Urinary bladder (tissue), 4 donors: Measurements from ENCODE around the gene F8. TPM values are rescaled to one million over a fixed set of nuclear protein-coding genes. Genes with fewer than 3 reads are reported as not detected.
A peak's percentile ranks its signal among the peaks of the same experiment; 100 is the strongest.
"Not testable (repeated sequence)": the region's sequence is repeated elsewhere in the genome, so short reads cannot be mapped to it uniquely, and the experiment has no call there.

ENCODE experiments used
- DNase-seq: peaks from one replicate; pipeline ENCODE4 v3.0.0-alpha.2; 2015; ENCODE audit errors: extremely low spot score
- H3K27ac ChIP-seq: one replicate; pipeline ENCODE4 v1.5.1; 2013; ENCODE audit warnings: low read depth, mild to moderate bottlenecking, moderate library complexity
- H3K36me3 ChIP-seq: one replicate; pipeline ENCODE4 v1.6.1; 2013; ENCODE audit warnings: mild to moderate bottlenecking, moderate library complexity; ENCODE audit not compliant: insufficient read depth
- H3K4me1 ChIP-seq: one replicate; pipeline ENCODE4 v1.6.1; 2013; ENCODE audit warnings: mild to moderate bottlenecking, moderate library complexity; ENCODE audit not compliant: insufficient read depth
- H3K4me3 ChIP-seq: one replicate; pipeline ENCODE4 v1.5.1; 2013; ENCODE audit warnings: low read depth, low read length
- WGBS: extraction: QIAGEN DNeasy Blood & Tissue Kit; methylation state at CpG from one replicate; pipeline ENCODE4 v1.1.7; 2013; 5-methylcytosine and 5-hydroxymethylcytosine counted together
- polyA plus RNA-seq: library from polyadenylated mRNA; stranded (reverse); fragments of 200-250 nt; gene quantifications from one replicate; pipeline ENCODE4 v1.2.3, GENCODE V29; 2013
- total RNA-seq: library from RNA; depleted of rRNA; stranded (reverse); fragments of >200 nt; gene quantifications from one replicate; pipeline ENCODE4 v1.2.3, GENCODE V29; 2014
- donor health status: healthy with polysubstance abuse.
- donor health status: healthy.

F8 gene
- total and polyA plus RNA-seq, 2 donors, result 10.1 to 14.7 TPM

GRCh38 chrX:154988719-154989118 lies 33.8 kb downstream of the F8 start:
- no peak overlapping the region for H3K4me3 ChIP-seq
- no peaks in the 10 kb centered on the region for H3K4me1 ChIP-seq
- H3K36me3 ChIP-seq, result no peaks in the 10 kb centered on the region
- WGBS, result 74% methylated on average over 3 of the region's 3 CpGs
- DNase-seq, result no peak
- no peak overlapping the region for H3K27ac ChIP-seq

- DNase-seq, result no peak
- H3K27ac ChIP-seq, result no peak overlapping the region
- WGBS, result 66% methylated on average over 3 of the region's 3 CpGs
- no peak overlapping the region for H3K4me3 ChIP-seq
- H3K36me3 ChIP-seq, result no peaks in the 10 kb centered on the region
- H3K4me1 ChIP-seq, result no peaks in the 10 kb centered on the region
Observed at GRCh38 chrX:154987940-154988339, 34.6 kb downstream of the F8 start.

GRCh38 chrX:154986826-154987575 lies 35.5 kb downstream of the F8 start:
- no peak overlapping the region for H3K27ac ChIP-seq
- no peak overlapping the region for H3K4me3 ChIP-seq
- no peak for DNase-seq
- no peaks in the 10 kb centered on the region for H3K36me3 ChIP-seq
- WGBS, result 46% methylated on average over 3 of the region's 3 CpGs
- no peaks in the 10 kb centered on the region for H3K4me1 ChIP-seq

- Histone ChIP-seq H3K4me1 (no peaks in the 10 kb centered on the region), H3K27ac (no peak overlapping the region), H3K4me3 (no peak overlapping the region), H3K36me3 (no peaks in the 10 kb centered on the region)
- 28% methylated on average over 6 of the region's 6 CpGs for WGBS
- DNase-seq, result no peak
Observed at GRCh38 chrX:154981116-154981411, 41.5 kb downstream of the F8 start.

- Histone ChIP-seq H3K4me1 (no peaks in the 10 kb centered on the region), H3K27ac (no peak overlapping the region), H3K4me3 (no peak overlapping the region), H3K36me3 (no peaks in the 10 kb centered on the region)
- 12% methylated on average over 11 of the region's 11 CpGs for WGBS
- peak; percentile 23 for DNase-seq
Observed at GRCh38 chrX:154980330-154981115, 42.0 kb downstream of the F8 start.

GRCh38 chrX:154979629-154980028 lies 42.9 kb downstream of the F8 start:
- Histone ChIP-seq H3K36me3 (no peaks in the 10 kb centered on the region), H3K4me1 (no peaks in the 10 kb centered on the region), H3K27ac (no peak overlapping the region), H3K4me3 (no peak overlapping the region)
- DNase-seq, result no peak
- WGBS, result 76% methylated on average over 4 of the region's 4 CpGs

- H3K36me3 ChIP-seq, result no peaks in the 10 kb centered on the region
- 78% methylated on average over 2 of the region's 2 CpGs for WGBS
- DNase-seq, result no peak
- no peaks in the 10 kb centered on the region for H3K4me1 ChIP-seq
- H3K27ac ChIP-seq, result no peak overlapping the region
- H3K4me3 ChIP-seq, result no peak overlapping the region
Observed at GRCh38 chrX:154968353-154968752, 54.2 kb downstream of the F8 start.

- Histone ChIP-seq H3K4me1 (no peaks in the 10 kb centered on the region), H3K27ac (no peak overlapping the region), H3K4me3 (no peak overlapping the region), H3K36me3 (no peaks in the 10 kb centered on the region)
- DNase-seq, result no peak
- 65% methylated on average over 1 of the region's 1 CpG for WGBS
Observed at GRCh38 chrX:154967603-154968002, 54.9 kb downstream of the F8 start.

GRCh38 chrX:154961947-154962346 lies 60.6 kb downstream of the F8 start:
- Histone ChIP-seq H3K27ac (no peak overlapping the region), H3K4me3 (no peak overlapping the region), H3K36me3 (no peaks in the 10 kb centered on the region), H3K4me1 (no peaks in the 10 kb centered on the region)
- no peak for DNase-seq

- not testable (repeated sequence) for DNase-seq, H3K4me1 ChIP-seq
- WGBS, result 78% methylated on average over 3 of the region's 3 CpGs
Observed at GRCh38 chrX:154955799-154956198, 66.7 kb downstream of the F8 start.

GRCh38 chrX:154939265-154939664 lies 83.3 kb downstream of the F8 start:
- not testable (repeated sequence) for DNase-seq, H3K27ac ChIP-seq, H3K4me3 ChIP-seq, H3K4me1 ChIP-seq, H3K36me3 ChIP-seq
- 76% methylated on average over 9 of the region's 10 CpGs for WGBS

More at GRCh38 chrX:154955799-154956198, 66.7 kb downstream of the F8 start:
- not testable (repeated sequence) for H3K27ac ChIP-seq, H3K4me3 ChIP-seq, H3K36me3 ChIP-seq

- H3K27ac ChIP-seq, H3K4me1 ChIP-seq, H3K36me3 ChIP-seq, H3K4me3 ChIP-seq, DNase-seq: not testable (repeated sequence)
- WGBS, result 87% methylated on average over 5 of the region's 5 CpGs
Observed at GRCh38 chrX:154924771-154925170, 97.8 kb downstream of the F8 start.

GRCh38 chrX:154918060-154918483 lies 104.5 kb downstream of the F8 start:
- peak; percentile 39 for DNase-seq
- H3K27ac ChIP-seq, result no peak overlapping the region

GRCh38 chrX:154914052-154914451 lies 108.5 kb downstream of the F8 start:
- WGBS, result 85% methylated on average over 2 of the region's 2 CpGs
- H3K4me3 ChIP-seq, result no peak overlapping the region
- H3K4me1 ChIP-seq, result no peaks in the 10 kb centered on the region
- H3K27ac ChIP-seq, result no peak overlapping the region
- no peaks in the 10 kb centered on the region for H3K36me3 ChIP-seq
- DNase-seq, result no peak

More at GRCh38 chrX:154918060-154918483, 104.5 kb downstream of the F8 start:
- no peaks in the 10 kb centered on the region for H3K4me1 ChIP-seq
- H3K4me3 ChIP-seq, result no peak overlapping the region
- WGBS, result 9% methylated on average over 5 of the region's 5 CpGs
- no peaks in the 10 kb centered on the region for H3K36me3 ChIP-seq
